Prostate gland (tissue), 2 donors: ENCODE results near the gene PUS1.

ENCODE experiments used
- POLR2A ChIP-seq: fragments of 450-650 bp; IDR thresholded peaks from one replicate; pipeline ENCODE4 v1.6.1; 2016; ENCODE audit warnings: antibody characterized with exemption, mild to moderate bottlenecking
- POLR2AphosphoS5 ChIP-seq: sonication (generic); formaldehyde crosslinking; IDR thresholded peaks from one replicate; pipeline ENCODE4 v1.6.1; 2017; ENCODE audit warnings: antibody characterized with exemption
- TF ChIP-seq, protein P1 (sequence below), 4 experiments: fragments of 200-600 bp in 2 of 4; fragments of 450-650 bp in 2 of 4; sonication (generic) in 2 of 4; IDR thresholded peaks; 1 replicate in 3 of 4; 2 replicates in 1 of 4; pipeline ENCODE4 v1.5.1; 2016 to 2019; ENCODE audit warnings: antibody characterized with exemption in 4 of 4, mild to moderate bottlenecking in 2 of 4, moderate library complexity in 2 of 4

DNA sequence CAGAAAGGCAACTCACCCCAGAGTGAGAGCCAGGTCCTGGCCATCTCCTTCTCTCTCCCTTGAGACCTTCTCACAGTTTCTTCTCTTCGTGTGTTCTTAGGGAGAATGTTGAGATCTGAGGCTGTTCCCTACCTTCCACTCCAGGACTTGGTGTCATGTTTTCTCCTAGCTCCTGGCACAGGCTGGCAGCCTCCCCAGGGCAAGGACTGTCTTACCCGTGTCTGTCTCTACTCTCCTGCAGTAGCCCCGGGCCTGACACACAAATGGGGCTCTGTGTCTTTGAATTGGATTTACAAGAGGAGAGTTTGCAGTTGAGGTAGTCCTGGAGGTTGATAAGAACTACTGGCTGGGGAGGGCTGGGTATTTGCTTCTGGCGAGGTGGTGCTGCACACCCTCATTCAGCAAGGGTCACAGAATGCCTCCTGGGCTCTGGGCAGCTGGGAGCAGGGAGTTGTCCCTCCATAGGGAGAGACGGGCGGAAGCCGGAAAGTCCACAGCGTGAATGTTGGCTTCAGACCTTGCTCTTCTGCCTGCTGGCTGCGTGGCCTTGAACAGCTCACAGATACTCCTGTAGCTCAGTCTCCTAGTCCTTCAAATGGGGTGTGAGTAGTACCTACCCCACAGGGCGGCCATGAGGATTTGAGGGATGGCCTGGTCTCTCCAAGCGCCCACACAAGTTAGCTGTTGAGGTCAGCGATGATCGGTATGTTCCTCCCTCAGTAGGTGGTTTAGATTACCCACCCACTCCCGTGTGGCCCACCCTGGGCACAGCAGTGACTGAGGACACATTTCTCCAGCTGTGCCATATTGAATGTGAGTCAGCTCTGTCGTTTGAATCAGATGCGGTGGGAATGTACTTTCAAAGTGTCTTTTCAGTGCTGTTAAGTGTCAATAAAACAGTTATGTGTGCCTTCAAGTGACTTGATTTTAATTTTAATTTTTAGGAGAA, 30.8 kb downstream of the PUS1 start:
- TF ChIP-seq POLR2A (no peak), POLR2AphosphoS5 (no peak)
- TF ChIP-seq, protein P1, sequence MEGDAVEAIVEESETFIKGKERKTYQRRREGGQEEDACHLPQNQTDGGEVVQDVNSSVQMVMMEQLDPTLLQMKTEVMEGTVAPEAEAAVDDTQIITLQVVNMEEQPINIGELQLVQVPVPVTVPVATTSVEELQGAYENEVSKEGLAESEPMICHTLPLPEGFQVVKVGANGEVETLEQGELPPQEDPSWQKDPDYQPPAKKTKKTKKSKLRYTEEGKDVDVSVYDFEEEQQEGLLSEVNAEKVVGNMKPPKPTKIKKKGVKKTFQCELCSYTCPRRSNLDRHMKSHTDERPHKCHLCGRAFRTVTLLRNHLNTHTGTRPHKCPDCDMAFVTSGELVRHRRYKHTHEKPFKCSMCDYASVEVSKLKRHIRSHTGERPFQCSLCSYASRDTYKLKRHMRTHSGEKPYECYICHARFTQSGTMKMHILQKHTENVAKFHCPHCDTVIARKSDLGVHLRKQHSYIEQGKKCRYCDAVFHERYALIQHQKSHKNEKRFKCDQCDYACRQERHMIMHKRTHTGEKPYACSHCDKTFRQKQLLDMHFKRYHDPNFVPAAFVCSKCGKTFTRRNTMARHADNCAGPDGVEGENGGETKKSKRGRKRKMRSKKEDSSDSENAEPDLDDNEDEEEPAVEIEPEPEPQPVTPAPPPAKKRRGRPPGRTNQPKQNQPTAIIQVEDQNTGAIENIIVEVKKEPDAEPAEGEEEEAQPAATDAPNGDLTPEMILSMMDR (IDR thresholded peaks at IDR 0.05), result no peak
